Heart right ventricle (tissue), 16 donors: ENCODE measurements around the gene MRPL21. TPM values are rescaled to one million over a fixed set of nuclear protein-coding genes. Genes with fewer than 3 reads are reported as not detected.

ENCODE experiments used
- ATAC-seq, 8 donors: fragments of 200-7000 bp; cut with Tn5 transposase; one replicate each; pipeline ENCODE4 v1.9.1; 2020; ENCODE audit warnings: mild to moderate bottlenecking in 8 of 8, moderate library complexity in 8 of 8, moderate number of reproducible peaks in 1 of 8
- DNase-seq, 2 donors: peaks; one replicate each; pipeline ENCODE4 v3.0.0-alpha.2; 2020
- H3K27ac ChIP-seq, 10 donors: fragments of 200-600 bp; sonication (generic) in 2 of 10; one replicate each; pipeline versions ENCODE4 v1.5.0 to v1.8.0; 2020 to 2022; ENCODE audit warnings: mild to moderate bottlenecking in 3 of 10
- H3K27me3 ChIP-seq, 7 donors: fragments of 200-600 bp; one replicate each; pipeline ENCODE4 v1.8.0; 2021 to 2022; ENCODE audit warnings: mild to moderate bottlenecking in 2 of 7
- H3K36me3 ChIP-seq, 9 donors: fragments of 200-600 bp; sonication (generic) in 1 of 9; one replicate each; pipeline versions ENCODE4 v1.5.0 to v1.8.0; 2020 to 2022; ENCODE audit warnings: mild to moderate bottlenecking in 2 of 9
- H3K4me1 ChIP-seq, 9 donors: fragments of 200-600 bp; sonication (generic) in 1 of 9; one replicate each; pipeline versions ENCODE4 v1.5.0 to v1.8.0; 2020 to 2022; ENCODE audit warnings: mild to moderate bottlenecking in 4 of 9
- H3K4me3 ChIP-seq, 10 donors: fragments of 200-600 bp; sonication (generic) in 2 of 10; one replicate each; pipeline versions ENCODE4 v1.5.0 to v1.8.0; 2020 to 2022; ENCODE audit warnings: mild to moderate bottlenecking in 7 of 10, moderate library complexity in 2 of 10
- H3K9me3 ChIP-seq, 11 donors: fragments of 200-600 bp in 10 of 11; sonication (generic) in 2 of 11; one replicate each; pipeline versions ENCODE4 v1.5.0 to v1.8.0; 2013 to 2022; ENCODE audit warnings: mild to moderate bottlenecking in 2 of 11, control low read depth in 1 of 11, moderate library complexity in 1 of 11
- WGBS, 2 donors: extraction: QIAGEN DNeasy Blood & Tissue Kit; methylation state at CpG; one replicate each; pipeline ENCODE4 v1.1.7; 2013; ENCODE audit warnings: inconsistent platforms in 1 of 2; 5-methylcytosine and 5-hydroxymethylcytosine counted together
- intact Hi-C, 10 donors: fragments of 100-400 bp; cut with DNase I; formaldehyde crosslinking; loops; one replicate each; pipeline versions ENCODE4 v1.11.1 to v1.14.2; 2022
- polyA plus RNA-seq, 2 donors: library from polyadenylated mRNA; stranded (reverse); fragments of 200-250 nt; gene quantifications; one replicate each; pipeline ENCODE4 v1.2.3, GENCODE V29; 2013
- total RNA-seq, 10 donors: library from RNA; stranded (reverse); fragmentation: NEBNext Ultra II Directional in 3 of 10; extraction: Animal tissue kit (Norgen Biotek cat#: 25700) in 3 of 10; gene quantifications; one replicate each; pipeline versions ENCODE4 v1.2.1 to v1.2.4, GENCODE V29; 2021 to 2023
- TF ChIP-seq, protein P1 (sequence below), 9 donors: fragments of 200-600 bp; sonication (generic) in 2 of 9; IDR thresholded peaks; one replicate each; pipeline versions ENCODE4 v1.5.0 to v1.8.0; 2021 to 2022; ENCODE audit warnings: antibody characterized with exemption in 9 of 9, mild to moderate bottlenecking in 5 of 9, moderate library complexity in 1 of 9
- donor health status: Arrhythmogenic right ventricular cardiomyopathy.
- donor health status: ischemic (EF 13 %, LVEDD 7.1; RV severe dilation, severe dysfunction).
- donor health status: healthy with polysubstance abuse.
- donor health status: DM: no; HTN: yes; CAD: no.
- donor health status: DM: no; HTN: no; CAD: no.
- donor health status: ischemic (EF 25% LVEDD 6.9; RV normal size, moderate dysfunction).
- donor health status: ischemic (EF 25% LVEDD 5.7; RV mildly dilated, moderate dysfunction).
- donor health status: healthy.
- donor health status: DM: yes; HTN: yes; CAD: no.
- donor health status: Ischemic cardiomyopathy.
- donor health status: ischemic (EF 35%, LVEDD 5.7; RV mildly dilated, moderate dysfunction).
- donor health status: nonischemic (EF 11% LVEDD 7.7; RV severe dilation, severe dysfunction).
- donor health status: DM: yes; HTN: yes; CAD: no.
- donor health status: PGD.
- donor health status: ischemic (EF 29% LVEDD 5.4; RV normal size, mild dysfunction).
- donor health status: nonischemic (EF 23%, LVEDD 6.1; RV moderate dilation, normal function).

MRPL21 gene
- total and polyA plus RNA-seq, 12 donors, result 63.2 to 186 (median 106) TPM

DNA sequence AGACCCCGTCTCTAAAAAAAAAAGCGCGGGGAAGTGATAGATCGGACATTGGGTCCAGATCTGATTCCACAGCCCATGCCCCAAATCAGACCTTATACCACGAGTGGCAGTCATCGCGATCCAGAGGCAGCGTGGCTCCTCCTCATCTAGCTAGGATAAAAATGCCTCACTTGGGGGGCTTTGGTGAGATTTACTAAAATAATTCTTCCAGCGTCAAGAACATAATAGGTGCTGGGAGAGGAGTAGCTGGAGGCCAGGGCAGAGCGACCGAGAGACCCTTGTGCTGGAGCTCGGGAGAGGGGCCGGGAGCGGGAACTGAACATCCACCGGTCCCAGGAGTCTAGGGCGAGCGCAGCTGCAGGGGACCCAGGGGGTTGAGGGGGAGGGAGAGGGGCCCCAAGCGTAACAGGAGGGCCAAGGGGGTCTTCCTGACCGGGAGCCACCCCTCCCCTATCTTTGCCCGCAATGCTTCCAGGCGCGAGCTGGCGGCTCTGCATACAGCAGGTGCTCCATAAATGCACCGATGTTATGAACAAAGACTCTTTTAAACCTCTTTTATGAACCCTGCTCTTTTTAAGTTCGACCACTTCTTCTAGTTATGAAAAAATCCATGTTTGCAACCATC is 61.1 kb downstream of the MRPL21 start:
- Histone ChIP-seq H3K4me1 (peaks cover 14 to 64% (median 55%) of the 10 kb centered on the region in 9 donors), H3K4me3 (peak overlapping the region in 9 of 10 donors; percentile 74 to 98 (median 91)), H3K9me3 (no peaks in the 10 kb centered on the region), H3K36me3 (no peaks in the 10 kb centered on the region), H3K27me3 (no peaks in the 10 kb centered on the region), H3K27ac (peak overlapping the region in 9 of 10 donors; percentile 69 to 99 (median 91))
- ATAC-seq (no peak), DNase-seq (no peak)
- TF ChIP-seq, protein P1, sequence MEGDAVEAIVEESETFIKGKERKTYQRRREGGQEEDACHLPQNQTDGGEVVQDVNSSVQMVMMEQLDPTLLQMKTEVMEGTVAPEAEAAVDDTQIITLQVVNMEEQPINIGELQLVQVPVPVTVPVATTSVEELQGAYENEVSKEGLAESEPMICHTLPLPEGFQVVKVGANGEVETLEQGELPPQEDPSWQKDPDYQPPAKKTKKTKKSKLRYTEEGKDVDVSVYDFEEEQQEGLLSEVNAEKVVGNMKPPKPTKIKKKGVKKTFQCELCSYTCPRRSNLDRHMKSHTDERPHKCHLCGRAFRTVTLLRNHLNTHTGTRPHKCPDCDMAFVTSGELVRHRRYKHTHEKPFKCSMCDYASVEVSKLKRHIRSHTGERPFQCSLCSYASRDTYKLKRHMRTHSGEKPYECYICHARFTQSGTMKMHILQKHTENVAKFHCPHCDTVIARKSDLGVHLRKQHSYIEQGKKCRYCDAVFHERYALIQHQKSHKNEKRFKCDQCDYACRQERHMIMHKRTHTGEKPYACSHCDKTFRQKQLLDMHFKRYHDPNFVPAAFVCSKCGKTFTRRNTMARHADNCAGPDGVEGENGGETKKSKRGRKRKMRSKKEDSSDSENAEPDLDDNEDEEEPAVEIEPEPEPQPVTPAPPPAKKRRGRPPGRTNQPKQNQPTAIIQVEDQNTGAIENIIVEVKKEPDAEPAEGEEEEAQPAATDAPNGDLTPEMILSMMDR (IDR thresholded peaks at IDR 0.05), result no peak
- intact Hi-C loops, result loop anchor here in 3 of 10 donors (5.0 to 10.0 kb wide), 4 partner anchors 35 to 62 kb away; partner anchors contain the start of genes IGHMBP2 (in 1 of the 3) and MRPL21 (in 1 of the 3)
- 38 to 60% methylated on average over 25 of the region's 25 CpGs for WGBS, 2 donors

DNA sequence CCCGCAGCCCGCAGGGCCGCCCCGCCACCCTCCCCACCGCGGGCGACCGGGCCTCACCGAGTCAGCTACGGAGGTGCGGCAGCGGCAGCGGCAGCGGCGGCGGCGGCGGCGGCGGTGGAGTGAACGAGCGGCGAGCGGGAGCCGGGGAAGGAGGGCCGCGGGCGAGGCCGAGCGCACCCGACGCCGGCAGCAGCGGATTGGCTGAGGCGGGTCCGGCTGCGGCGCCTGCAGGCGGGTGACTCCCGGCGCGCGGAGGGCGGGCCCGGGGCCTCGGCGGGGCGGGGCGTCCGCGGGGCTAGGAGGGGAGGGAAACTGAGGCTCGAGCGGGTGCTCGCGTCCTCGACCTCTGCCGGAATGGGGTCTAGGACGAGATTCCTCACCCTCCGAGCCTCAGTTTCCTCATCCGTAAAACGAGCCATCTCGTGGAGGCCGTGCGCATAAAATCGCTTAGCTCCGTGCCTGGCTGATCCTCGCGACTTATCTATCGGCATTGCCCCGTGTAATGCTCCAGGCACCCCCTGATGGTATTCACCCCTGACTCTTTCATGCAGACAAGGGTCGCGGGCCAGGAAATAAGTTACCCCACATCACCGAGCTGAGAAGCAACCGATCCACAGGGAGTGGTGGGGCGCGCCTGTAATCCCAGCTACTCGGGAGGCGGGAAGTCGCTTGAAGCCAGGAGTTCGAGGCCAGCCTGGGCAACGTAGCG is 61.8 kb downstream of the MRPL21 start, which contains the start of gene CPT1A:
TSS of gene CPT1A (minus strand) at position 199 of the 709 bp plus-strand sequence. CDS start 26,442 bp downstream, outside the sequence.
- TF ChIP-seq, protein P1 (IDR thresholded peaks at IDR 0.05), result peak in 1 of 9 donors; percentile 18
- ATAC-seq, result peak in 7 of 8 donors; percentile 20 to 66 (median 52)
- H3K36me3 ChIP-seq, result peaks cover 0 to 3% (median 0%) of the 10 kb centered on the region in 9 donors
- H3K4me3 ChIP-seq, result peak within 1 kb of the TSS; percentile 74 to 98 (median 90)
- DNase-seq, result peak; percentile 73 to 85
- peak within 1 kb of the TSS; percentile 85 to 99 (median 90) for H3K27ac ChIP-seq
- H3K9me3 ChIP-seq, result no peaks in the 10 kb centered on the region
- no peaks in the 10 kb centered on the region for H3K27me3 ChIP-seq
- peaks cover 18 to 71% (median 62%) of the 10 kb centered on the region in 9 donors for H3K4me1 ChIP-seq
- 5 to 8% methylated on average over 71 to 82 of the region's 82 CpGs for WGBS, 2 donors
- intact Hi-C loops, result loop anchor here in 3 of 10 donors (5.0 to 10.0 kb wide), 4 partner anchors 35 to 63 kb away; partner anchors contain the start of genes IGHMBP2 (in 1 of the 3) and MRPL21 (in 1 of the 3)

Other genes starting within 250 kb of the MRPL21 start
- 1 to 10 TPM in 1 of 10 donors, under 1 TPM in 2, not detected in 7; 0.42 to 1.6 (median 0.61) TPM for gene GAL, start 219.3 kb downstream of the MRPL21 start, total RNA-seq
- 1 to 10 TPM in 1 of 2 donors, not detected in 1; 2.9 TPM for gene GAL, start 219.3 kb downstream of the MRPL21 start, polyA plus RNA-seq
- gene TESMIN, start 152.3 kb downstream of the MRPL21 start, total RNA-seq, result 1 to 10 TPM in 3 of 10 donors, under 1 TPM in 6, not detected in 1; 0.30 to 2.6 (median 0.64) TPM
- under 1 TPM in 1 of 2 donors, not detected in 1; 0.13 TPM for gene TESMIN, start 152.3 kb downstream of the MRPL21 start, polyA plus RNA-seq
- gene CPT1A, start 61.9 kb downstream of the MRPL21 start, total RNA-seq, result 10 to 100 TPM; 28.8 to 84.4 (median 48.3) TPM
- 10 to 100 TPM; 18.8 to 22.8 TPM for gene CPT1A, start 61.9 kb downstream of the MRPL21 start, polyA plus RNA-seq
- 10 to 100 TPM in 8 of 10 donors, 1 to 10 TPM in 2; 9.0 to 17.7 (median 12.1) TPM for gene IGHMBP2, start 59 bp upstream of the MRPL21 start, total RNA-seq
- 10 to 100 TPM in 1 of 2 donors, 1 to 10 TPM in 1; 9.1 to 24.3 TPM for gene IGHMBP2, start 59 bp upstream of the MRPL21 start, polyA plus RNA-seq
- not detected for gene MRGPRD, start 77.2 kb upstream of the MRPL21 start, total RNA-seq
- gene MRGPRD, start 77.2 kb upstream of the MRPL21 start, polyA plus RNA-seq, result not detected
- 10 to 100 TPM in 1 of 10 donors, 1 to 10 TPM in 8, under 1 TPM in 1; 0.98 to 10.7 (median 1.6) TPM for gene MRGPRF, start 109.4 kb upstream of the MRPL21 start, total RNA-seq
- 1 to 10 TPM; 7.2 to 7.9 TPM for gene MRGPRF, start 109.4 kb upstream of the MRPL21 start, polyA plus RNA-seq
- gene TPCN2, start 145.1 kb upstream of the MRPL21 start, total RNA-seq, result 10 to 100 TPM in 2 of 10 donors, 1 to 10 TPM in 8; 4.8 to 13.0 (median 7.8) TPM
- 10 to 100 TPM in 1 of 2 donors, 1 to 10 TPM in 1; 3.4 to 19.2 TPM for gene TPCN2, start 145.1 kb upstream of the MRPL21 start, polyA plus RNA-seq